Loucy (cell line): ENCODE results near the gene TSC22D4.

ENCODE experiments used
- H2AFZ ChIP-seq: fragments of 200-600 bp; sonication (generic); 2 replicates; pipeline ENCODE4 v1.6.0; 2016; ENCODE audit warnings: antibody characterized with exemption, mild to moderate bottlenecking, low read length, moderate library complexity
- H3F3A ChIP-seq: fragments of 200-600 bp; 2 replicates; pipeline ENCODE4 v1.6.0; 2016; ENCODE audit warnings: antibody characterized with exemption, low read depth, mild to moderate bottlenecking
- H3K27me3 ChIP-seq: fragments of 200-600 bp; sonication (generic); 2 replicates; pipeline ENCODE4 v1.6.1; 2014; ENCODE audit warnings: low read length, mild to moderate bottlenecking; ENCODE audit not compliant: insufficient read depth, poor library complexity, severe bottlenecking
- H3K36me3 ChIP-seq: fragments of 200-600 bp; sonication (generic); 2 replicates; pipeline ENCODE4 v1.6.1; 2016; ENCODE audit warnings: low read length; ENCODE audit not compliant: insufficient read depth
- H3K4me1 ChIP-seq: fragments of 200-600 bp; sonication (generic); 2 replicates; pipeline ENCODE4 v1.5.1; 2014; ENCODE audit warnings: low read length, mild to moderate bottlenecking; ENCODE audit not compliant: insufficient read depth, poor library complexity, severe bottlenecking
- H3K4me2 ChIP-seq: fragments of 200-600 bp; sonication (generic); 2 replicates; pipeline ENCODE4 v1.6.0; 2014; ENCODE audit warnings: antibody characterized with exemption, low read length, low read depth, mild to moderate bottlenecking; ENCODE audit not compliant: poor library complexity, severe bottlenecking
- H3K4me3 ChIP-seq: fragments of 200-600 bp; sonication (generic); 2 replicates; pipeline ENCODE4 v1.5.1; 2014; ENCODE audit warnings: low read length, mild to moderate bottlenecking, mixed read lengths; ENCODE audit not compliant: poor library complexity, severe bottlenecking
- H3K79me2 ChIP-seq: fragments of 200-600 bp; sonication (generic); 2 replicates; pipeline ENCODE4 v1.6.1; 2014; ENCODE audit warnings: low read length; ENCODE audit not compliant: insufficient read depth
- H3K9ac ChIP-seq: fragments of 200-600 bp; sonication (generic); 2 replicates; pipeline ENCODE4 v1.6.0; 2014; ENCODE audit warnings: mild to moderate bottlenecking, low read depth, low read length, moderate library complexity; ENCODE audit not compliant: poor library complexity, severe bottlenecking
- H3K9me2 ChIP-seq: fragments of 200-600 bp; sonication (generic); replicated peaks from 2 replicates; pipeline ENCODE4 v1.6.1; 2016; ENCODE audit warnings: low read depth, low read length, mixed read lengths
- H3K9me3 ChIP-seq: fragments of 200-600 bp; sonication (generic); 2 replicates; pipeline ENCODE4 v1.6.1; 2014; ENCODE audit warnings: mild to moderate bottlenecking, antibody characterized with exemption, low read length, low read depth; ENCODE audit not compliant: insufficient read depth
- H4K20me1 ChIP-seq: fragments of 200-600 bp; sonication (generic); 2 replicates; pipeline ENCODE4 v1.6.0; 2014; ENCODE audit warnings: antibody characterized with exemption, low read length, mild to moderate bottlenecking; ENCODE audit not compliant: insufficient read depth, poor library complexity, severe bottlenecking
- CTCF ChIP-seq: fragments of 200-600 bp; sonication (generic); conservative IDR thresholded peaks from 2 replicates; pipeline ENCODE4 v1.5.1; 2014; ENCODE audit warnings: mild to moderate bottlenecking, antibody characterized with exemption, low read length
- EZH2phosphoT487 ChIP-seq: fragments of 200-600 bp; IDR thresholded peaks from 2 replicates; pipeline ENCODE4 v1.6.1; 2018; ENCODE audit warnings: antibody characterized with exemption, mild to moderate bottlenecking, moderate library complexity, borderline replicate concordance

The TSC22D4 gene

GRCh38 chr7:100431286-100431735 is 47.7 kb downstream of the TSC22D4 start:
- Histone ChIP-seq H3K9ac (peak overlapping the region; percentile 98), H3K4me2 (peak overlapping the region; percentile 83), H3K36me3 (peaks cover 33% of the 10 kb centered on the region; the same call in 1 of the 2 replicates), H3K9me2 (no peaks in the 10 kb centered on the region), H3K79me2 (peaks cover 66% of the 10 kb centered on the region), H3K9me3 (no peaks in the 10 kb centered on the region), H3F3A (0 out of 2 replicates have a peak, but pooled peaks cover 6% of the 10 kb centered on the region), H3K4me3 (peak overlapping the region; percentile 85), H2AFZ (no peak overlapping the region), H4K20me1 (peaks cover 54% of the 10 kb centered on the region), H3K4me1 (peaks cover 54% of the 10 kb centered on the region), H3K27me3 (no peaks in the 10 kb centered on the region)
- no peak for TF ChIP-seq EZH2phosphoT487
- TF ChIP-seq CTCF = no peak

GRCh38 chr7:100430493-100431285 is 48.3 kb downstream of the TSC22D4 start:
- H3K79me2 ChIP-seq = peaks cover 61% of the 10 kb centered on the region
- H3K9me3 ChIP-seq = no peaks in the 10 kb centered on the region
- H2AFZ ChIP-seq = no peak overlapping the region
- no peaks in the 10 kb centered on the region for H3K9me2 ChIP-seq
- H4K20me1 ChIP-seq = peaks cover 53% of the 10 kb centered on the region
- peaks cover 54% of the 10 kb centered on the region for H3K4me1 ChIP-seq
- H3K4me2 ChIP-seq = peak overlapping the region; percentile 83
- H3K4me3 ChIP-seq = peak overlapping the region; percentile 85
- 0 out of 2 replicates have a peak, but pooled peaks cover 6% of the 10 kb centered on the region for H3F3A ChIP-seq
- peaks cover 33% of the 10 kb centered on the region; the same call in 1 of the 2 replicates for H3K36me3 ChIP-seq
- TF ChIP-seq EZH2phosphoT487 (no peak), CTCF (no peak)
- H3K9ac ChIP-seq = peak overlapping the region; percentile 98
- no peaks in the 10 kb centered on the region for H3K27me3 ChIP-seq

GRCh38 chr7:100429637-100430492 is 49.1 kb downstream of the TSC22D4 start, which contains the start of gene MEPCE:
MEPCE (plus strand) TSS chr7:100429831; CDS start chr7:100430019, 188 bp downstream.
- no peaks in the 10 kb centered on the region for H3K9me2 ChIP-seq
- H3K4me1 ChIP-seq = peaks cover 47% of the 10 kb centered on the region
- no peaks in the 10 kb centered on the region for H3K27me3 ChIP-seq
- peak within 1 kb of the TSS; percentile 85 for H3K4me3 ChIP-seq
- peak within 1 kb of the TSS; percentile 83 for H3K4me2 ChIP-seq
- peaks cover 29% of the 10 kb centered on the region; the same call in 1 of the 2 replicates for H3K36me3 ChIP-seq
- H3F3A ChIP-seq = peaks cover 8% of the 10 kb centered on the region; the same call in 1 of the 2 replicates
- H4K20me1 ChIP-seq = peaks cover 45% of the 10 kb centered on the region
- peak within 1 kb of the TSS; percentile 98 for H3K9ac ChIP-seq
- no peak for TF ChIP-seq CTCF
- no peak for TF ChIP-seq EZH2phosphoT487
- H2AFZ ChIP-seq = peak within 1 kb of the TSS; percentile 80
- H3K79me2 ChIP-seq = peaks cover 52% of the 10 kb centered on the region
- no peaks in the 10 kb centered on the region for H3K9me3 ChIP-seq
